Measurements from ENCODE around the gene PRMT5. TPM values are rescaled to one million over a fixed set of nuclear protein-coding genes. Genes with fewer than 3 reads are reported as not detected.

Gene PRMT5
- total RNA-seq, 6 donors from 2014 or later: 21.4 to 51.3 (median 39.2) TPM

- H3K9me3 ChIP-seq: no peaks in the 10 kb centered on the region
- ATAC-seq (ENCODE audit: low FRiP score in 2 of 2): no peak
- no peak overlapping the region for H3K4me3 ChIP-seq
- H3K27ac ChIP-seq: no peak overlapping the region
- whole genome bisulfite sequencing, 2 donors: 95 to 100% methylated on average over 6 to 15 of the region's 15 CpGs
- TF ChIP-seq CTCF (IDR thresholded peaks at IDR 0.05) (no peak), EP300 (IDR thresholded peaks at IDR 0.05) (no peak), POLR2A (IDR thresholded peaks at IDR 0.05) (no peak)
- no peaks in the 10 kb centered on the region for H3K27me3 ChIP-seq
- H3K36me3 ChIP-seq: peaks cover 42 to 65% (median 55%) of the 10 kb centered on the region in 4 donors
- peaks cover 16 to 33% (median 23%) of the 10 kb centered on the region in 4 donors for H3K4me1 ChIP-seq
- peak in 1 of 2 donors; percentile 73 for DNase-seq
Observed at GRCh38 chr14:22875003-22875747, 54.0 kb downstream of the PRMT5 start.

- peak overlapping the region; percentile 98 to 100 (median 99) for H3K27ac ChIP-seq
- TF ChIP-seq POLR2AphosphoS5 (IDR thresholded peaks at IDR 0.05) (no peak), POLR2A (IDR thresholded peaks at IDR 0.05) (no peak)
- H3K9me3 ChIP-seq: no peaks in the 10 kb centered on the region
- DNase-seq (no peak), ATAC-seq (ENCODE audit: low FRiP score in 2 of 2) (no peak)
- 42 to 50% methylated on average over 10 of the region's 10 CpGs for WGBS, 2 donors
- peak overlapping the region; percentile 75 to 89 (median 86) for H3K4me3 ChIP-seq
- H3K4me1 ChIP-seq: peaks cover 22 to 37% (median 26%) of the 10 kb centered on the region in 4 donors
- no peaks in the 10 kb centered on the region for H3K27me3 ChIP-seq
- H3K36me3 ChIP-seq: peaks cover 38 to 49% (median 48%) of the 10 kb centered on the region in 4 donors
Observed at GRCh38 chr14:22872833-22873520, 56.2 kb downstream of the PRMT5 start.

GRCh38 chr14:22872033-22872832 lies 56.9 kb downstream of the PRMT5 start:
- Histone ChIP-seq H3K4me3 (peak overlapping the region; percentile 75 to 89 (median 86)), H3K27me3 (no peaks in the 10 kb centered on the region), H3K9me3 (no peaks in the 10 kb centered on the region), H3K27ac (peak overlapping the region; percentile 98 to 100 (median 99)), H3K36me3 (peaks cover 31 to 42% (median 40%) of the 10 kb centered on the region in 4 donors), H3K4me1 (peaks cover 22 to 37% (median 26%) of the 10 kb centered on the region in 4 donors)
- TF ChIP-seq POLR2A (IDR thresholded peaks at IDR 0.05) (no peak), POLR2AphosphoS5 (IDR thresholded peaks at IDR 0.05) (peak in 1 of 2 donors; percentile 64), CTCF (IDR thresholded peaks at IDR 0.05) (peak; percentile 88 to 95 (median 92))
- 0 to 5% methylated on average over 11 to 25 of the region's 45 CpGs for WGBS, 2 donors
- ATAC-seq (ENCODE audit: low FRiP score in 2 of 2): peak; percentile 86
- peak in 1 of 2 donors; percentile 88 for DNase-seq

GRCh38 chr14:22871224-22872032 lies 57.7 kb downstream of the PRMT5 start, which contains the start of gene LRP10:
TSS of gene LRP10 (plus strand) at chr14:22871740. CDS start at chr14:22872304, 564 bp downstream.
- WGBS, 2 donors: 0% methylated on average over 20 to 28 of the region's 50 CpGs
- Histone ChIP-seq H3K27ac (peak within 1 kb of the TSS; percentile 98 to 100 (median 99)), H3K4me1 (peaks cover 22 to 37% (median 26%) of the 10 kb centered on the region in 4 donors), H3K9me3 (no peaks in the 10 kb centered on the region), H3K36me3 (peaks cover 23 to 34% (median 32%) of the 10 kb centered on the region in 4 donors), H3K4me3 (peak within 1 kb of the TSS; percentile 75 to 89 (median 86)), H3K27me3 (no peaks in the 10 kb centered on the region)
- peak; percentile 96 to 97 for ATAC-seq (ENCODE audit: low FRiP score in 2 of 2)
- DNase-seq: peak; percentile 95 to 97
- peak in 1 of 4 donors; percentile 38 for TF ChIP-seq EP300 (IDR thresholded peaks at IDR 0.05)
- TF ChIP-seq POLR2A (IDR thresholded peaks at IDR 0.05): peak; percentile 19 to 92 (median 72)
- peak; percentile 78 to 89 for TF ChIP-seq POLR2AphosphoS5 (IDR thresholded peaks at IDR 0.05)
- peak in 2 of 6 experiments; percentile 17 to 24 for TF ChIP-seq CTCF (IDR thresholded peaks at IDR 0.05)

Data from upper lobe of left lung (tissue), 6 donors.